GM19397 (cell line): ENCODE results near the gene STYXL2.

Experiments used
- ATAC-seq: cut with Tn5 transposase; IDR thresholded peaks from one replicate; pipeline ENCODE4 v1.9.1; 2021; ENCODE audit warnings: mild to moderate bottlenecking, moderate library complexity; ENCODE audit not compliant: unreplicated experiment

The STYXL2 gene

GRCh38 chr1:167105271-167106118, 11.6 kb downstream of the STYXL2 start:
- ATAC-seq, result no peak

GRCh38 chr1:167106119-167106461, 12.2 kb downstream of the STYXL2 start:
- ATAC-seq, result no peak

- no peak for ATAC-seq
Measured at GRCh38 chr1:167107456-167107855, 13.6 kb downstream of the STYXL2 start.

GRCh38 chr1:167109125-167109524, 15.2 kb downstream of the STYXL2 start:
- ATAC-seq, result no peak

GRCh38 chr1:167110586-167110985, 16.7 kb downstream of the STYXL2 start:
- ATAC-seq, result no peak

GRCh38 chr1:167111868-167112709, 18.2 kb downstream of the STYXL2 start:
- ATAC-seq, result no peak

- no peak for ATAC-seq
Measured at GRCh38 chr1:167114725-167115124, 20.9 kb downstream of the STYXL2 start.

- ATAC-seq, result no peak
Measured at GRCh38 chr1:167115655-167116054, 21.8 kb downstream of the STYXL2 start.

GRCh38 chr1:167116174-167116573, 22.3 kb downstream of the STYXL2 start:
- ATAC-seq, result no peak

GRCh38 chr1:167117225-167117624, 23.4 kb downstream of the STYXL2 start:
- no peak for ATAC-seq

GRCh38 chr1:167118188-167118587, 24.3 kb downstream of the STYXL2 start:
- ATAC-seq, result no peak

GRCh38 chr1:167119696-167120095, 25.8 kb downstream of the STYXL2 start:
- no peak for ATAC-seq

- ATAC-seq, result no peak
Measured at GRCh38 chr1:167120899-167121298, 27.0 kb downstream of the STYXL2 start.

GRCh38 chr1:167121375-167122120, 27.7 kb downstream of the STYXL2 start:
- ATAC-seq, result no peak

- ATAC-seq, result no peak
Measured at GRCh38 chr1:167122121-167122480, 28.2 kb downstream of the STYXL2 start.

- ATAC-seq, result no peak
Measured at GRCh38 chr1:167122568-167122967, 28.7 kb downstream of the STYXL2 start.

- ATAC-seq, result no peak
Measured at GRCh38 chr1:167126317-167126716, 32.4 kb downstream of the STYXL2 start.

- no peak for ATAC-seq
Measured at GRCh38 chr1:167126811-167127210, 32.9 kb downstream of the STYXL2 start.

- no peak for ATAC-seq
Measured at GRCh38 chr1:167127236-167127635, 33.4 kb downstream of the STYXL2 start.

GRCh38 chr1:167127661-167128060, 33.8 kb downstream of the STYXL2 start:
- no peak for ATAC-seq
